IPS DF 19.7 (cell line): ENCODE measurements around the gene PLP2.
"Not testable (repeated sequence)": the region's sequence is repeated elsewhere in the genome, so short reads cannot be mapped to it uniquely, and the experiment has no call there.

ENCODE experiments used
- DNase-seq: peaks from one replicate; pipeline ENCODE4 v3.0.0-alpha.2; 2013; ENCODE audit warnings: low read depth, low spot score

Gene PLP2

DNA sequence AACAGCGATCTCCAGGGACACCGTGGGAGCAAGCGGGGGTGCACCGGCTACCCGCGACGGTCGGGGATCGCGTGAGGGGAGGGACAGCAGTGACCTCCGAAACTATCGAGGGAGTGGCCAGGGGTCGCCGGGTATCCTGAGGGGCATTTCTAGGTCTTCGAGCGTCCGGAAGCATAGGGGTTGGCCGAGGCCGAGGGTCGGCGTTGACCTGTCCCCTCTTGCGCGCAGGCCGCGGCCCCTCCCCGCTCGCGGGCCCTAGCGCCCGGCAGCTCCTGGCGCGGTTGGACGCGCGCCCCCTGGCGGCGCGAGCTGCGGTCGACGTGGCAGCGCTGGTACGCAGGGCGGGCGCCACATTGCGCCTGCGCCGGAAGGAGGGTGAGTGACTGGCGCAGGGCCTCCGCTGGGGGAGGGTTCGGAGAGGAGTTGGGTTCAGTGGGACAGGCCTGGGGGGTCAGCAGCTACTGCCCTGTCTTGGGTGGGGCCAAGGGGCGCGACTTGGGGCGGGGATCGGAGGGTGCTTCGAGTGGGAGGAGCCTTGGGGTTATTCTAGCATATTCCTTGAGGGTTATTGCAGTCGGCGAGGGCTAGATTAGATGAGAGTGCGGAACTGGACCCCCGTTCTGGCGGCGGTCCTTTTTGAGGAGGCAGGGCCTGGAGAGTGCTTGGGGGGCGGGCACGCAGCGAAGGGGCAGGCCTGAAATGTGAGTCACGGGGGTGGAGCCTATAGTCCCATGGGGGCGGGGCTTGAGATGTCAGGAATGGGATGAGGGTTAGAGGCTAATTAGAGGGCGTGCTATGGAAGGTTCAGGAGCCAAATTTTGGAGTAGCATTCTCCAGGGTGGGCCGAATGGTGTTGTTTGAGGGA lies 7.9 kb upstream of the PLP2 start:
- DNase-seq: no peak

DNA sequence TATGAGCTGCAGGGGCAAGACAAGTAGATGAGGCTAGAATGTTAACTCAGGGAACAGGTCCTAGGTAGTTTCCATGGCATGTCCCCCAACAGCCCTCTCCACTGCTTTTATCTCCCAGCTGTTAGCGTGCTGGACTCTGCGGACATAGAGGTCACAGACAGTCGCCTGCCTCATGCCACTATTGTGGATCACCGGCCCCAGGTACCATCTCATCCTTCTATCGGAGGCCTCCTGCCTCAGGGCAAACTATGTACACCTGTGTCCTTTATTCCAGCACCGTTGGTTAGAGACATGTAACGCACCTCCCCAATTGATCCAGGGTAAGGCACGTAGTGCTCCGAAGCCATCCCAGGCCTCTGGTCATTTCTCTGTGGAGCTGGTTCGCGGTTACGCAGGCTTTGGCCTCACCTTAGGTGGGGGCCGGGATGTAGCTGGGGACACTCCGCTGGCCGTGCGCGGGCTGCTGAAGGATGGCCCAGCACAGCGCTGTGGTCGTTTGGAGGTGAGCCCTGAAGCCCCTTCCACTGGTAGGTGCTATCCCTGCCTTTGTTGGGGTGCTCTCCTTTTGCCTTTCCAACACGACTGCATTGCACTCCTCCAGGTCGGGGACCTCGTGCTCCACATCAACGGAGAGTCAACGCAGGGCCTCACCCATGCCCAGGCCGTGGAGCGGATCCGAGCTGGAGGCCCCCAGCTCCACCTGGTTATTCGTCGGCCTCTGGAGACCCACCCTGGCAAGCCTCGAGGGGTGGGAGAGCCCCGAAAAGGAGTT lies 6.9 kb upstream of the PLP2 start:
- no peak for DNase-seq

- DNase-seq: no peak
Observed at GRCh38 chrX:49165901-49166881, 5.5 kb upstream of the PLP2 start.

- no peak for DNase-seq
Observed at GRCh38 chrX:49166914-49167739, 4.6 kb upstream of the PLP2 start.

- no peak for DNase-seq
Observed at GRCh38 chrX:49167740-49168108, 4.0 kb upstream of the PLP2 start.

- no peak for DNase-seq
Observed at GRCh38 chrX:49172280-49172780, 632 bp downstream of the PLP2 start.

DNA sequence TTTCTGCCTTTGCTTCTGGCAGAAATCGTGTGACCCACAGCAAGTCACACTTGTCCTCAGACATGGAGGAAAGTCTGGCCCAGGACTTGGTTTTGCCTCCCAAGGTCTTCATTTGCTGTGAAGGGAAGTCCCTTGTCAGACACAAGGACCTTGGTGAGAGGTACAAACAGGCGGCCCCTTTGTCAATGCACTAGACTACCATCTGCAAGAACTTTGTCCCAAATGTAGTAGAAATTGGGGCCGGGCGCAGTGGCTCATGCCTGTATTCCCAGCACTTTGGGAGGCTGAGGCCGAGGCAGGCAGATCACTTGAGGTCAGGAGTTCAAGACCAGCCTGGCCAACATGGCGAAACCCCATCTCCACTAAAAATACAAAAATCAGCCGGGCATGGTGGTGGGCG lies 1.8 kb downstream of the PLP2 start:
- not testable (repeated sequence) for DNase-seq

- no peak for DNase-seq
Observed at GRCh38 chrX:49174723-49175122, 3.0 kb downstream of the PLP2 start.

- no peak for DNase-seq
Observed at GRCh38 chrX:49175435-49176274, 4.0 kb downstream of the PLP2 start.

GRCh38 chrX:49176421-49177326 lies 5.0 kb downstream of the PLP2 start:
- DNase-seq: no peak

DNA sequence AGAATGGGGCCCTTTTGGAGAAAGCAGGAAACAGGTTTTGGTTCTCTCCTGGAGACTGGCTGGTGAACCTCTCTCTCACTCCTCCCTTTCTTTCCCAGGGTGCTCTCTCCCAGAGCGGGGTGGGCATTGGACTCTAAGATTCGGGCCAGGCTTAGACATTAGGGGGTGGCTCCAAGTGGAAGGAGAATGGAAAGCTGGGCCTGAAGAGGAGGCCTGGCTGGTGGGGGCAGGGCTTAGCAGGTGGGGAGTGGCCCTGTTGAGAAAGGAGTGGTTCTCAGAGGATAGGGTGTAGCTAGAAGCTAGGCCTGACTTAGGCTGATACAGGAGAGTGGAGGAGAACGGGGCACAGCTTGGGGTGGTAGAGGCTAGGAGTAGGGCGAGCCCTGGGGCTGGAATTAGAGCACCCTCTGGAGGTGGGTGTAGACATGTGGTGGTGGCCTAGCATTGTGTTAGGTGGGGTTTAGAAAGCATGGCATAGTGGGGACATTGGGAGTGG lies 5.7 kb downstream of the PLP2 start:
- DNase-seq: no peak

DNA sequence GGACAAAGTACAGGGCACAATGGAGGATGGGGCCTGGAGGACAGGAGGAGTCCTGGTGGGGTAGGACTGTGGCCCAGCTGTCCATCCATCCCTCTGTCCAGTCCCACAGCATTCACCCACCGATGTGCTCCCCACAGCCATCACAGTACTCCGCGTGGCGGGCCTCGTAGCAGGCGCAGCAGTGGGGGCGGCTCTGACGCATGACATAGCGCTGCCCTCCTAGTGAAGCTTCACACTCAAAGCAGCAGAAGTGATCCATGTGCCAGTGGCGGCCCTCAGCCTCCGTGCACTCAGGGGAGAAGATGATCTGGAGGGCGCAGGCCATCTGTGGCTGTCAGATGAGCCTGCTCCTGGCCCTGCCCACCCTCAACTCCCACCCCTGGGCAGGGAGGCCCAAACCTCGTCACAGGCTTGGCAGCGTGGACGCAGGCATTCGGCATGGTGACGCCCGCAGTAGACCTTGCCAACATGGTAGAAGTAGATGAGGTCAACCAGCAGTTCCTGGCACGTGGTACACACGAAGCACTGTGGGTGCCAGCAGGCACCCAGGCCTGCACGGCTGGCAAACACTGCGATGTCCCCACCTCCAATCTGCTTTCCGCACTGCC lies 6.3 kb downstream of the PLP2 start:
- DNase-seq: no peak

DNA sequence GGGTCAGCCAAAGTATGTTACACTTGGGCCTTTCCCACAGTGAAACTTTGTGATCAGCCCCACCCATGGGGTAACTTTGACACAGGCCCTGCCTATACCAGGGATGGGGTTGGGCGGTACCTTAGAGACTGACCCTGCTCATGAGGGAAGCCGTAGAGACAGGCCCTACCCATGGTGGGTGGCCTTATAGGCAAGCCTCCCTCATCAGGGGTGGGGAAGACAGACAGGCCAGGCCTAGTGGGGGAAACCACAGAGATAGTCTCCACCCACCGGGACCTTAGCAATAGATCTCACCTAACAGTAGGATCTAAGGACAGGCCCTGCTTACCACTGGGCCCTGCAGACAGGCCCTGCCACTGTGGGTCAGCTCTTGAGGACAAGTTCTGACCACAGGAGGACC lies 6.8 kb downstream of the PLP2 start:
- no peak for DNase-seq

DNA sequence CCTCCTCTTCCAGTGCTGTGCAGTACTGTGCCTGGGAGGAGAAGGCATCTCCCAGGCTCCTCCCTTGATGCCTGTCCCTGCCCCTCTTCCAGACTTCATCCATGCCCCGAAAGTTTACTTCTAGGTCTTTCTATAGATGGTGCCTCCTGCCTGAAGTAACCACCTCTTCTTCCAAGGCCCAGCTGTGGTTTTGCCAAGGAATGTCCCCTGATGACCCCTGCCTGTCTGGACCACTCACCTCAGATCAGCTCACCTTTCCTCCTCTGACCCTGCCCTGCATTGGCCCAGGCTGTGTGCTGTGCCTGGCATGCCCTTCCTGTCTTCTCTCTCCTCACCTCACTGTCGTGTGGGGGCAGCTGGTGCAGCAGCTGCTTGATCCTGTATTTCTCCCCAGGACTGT lies 7.7 kb downstream of the PLP2 start:
- DNase-seq: no peak

- no peak for DNase-seq
Observed at GRCh38 chrX:49183701-49184281, 12.1 kb downstream of the PLP2 start.

DNA sequence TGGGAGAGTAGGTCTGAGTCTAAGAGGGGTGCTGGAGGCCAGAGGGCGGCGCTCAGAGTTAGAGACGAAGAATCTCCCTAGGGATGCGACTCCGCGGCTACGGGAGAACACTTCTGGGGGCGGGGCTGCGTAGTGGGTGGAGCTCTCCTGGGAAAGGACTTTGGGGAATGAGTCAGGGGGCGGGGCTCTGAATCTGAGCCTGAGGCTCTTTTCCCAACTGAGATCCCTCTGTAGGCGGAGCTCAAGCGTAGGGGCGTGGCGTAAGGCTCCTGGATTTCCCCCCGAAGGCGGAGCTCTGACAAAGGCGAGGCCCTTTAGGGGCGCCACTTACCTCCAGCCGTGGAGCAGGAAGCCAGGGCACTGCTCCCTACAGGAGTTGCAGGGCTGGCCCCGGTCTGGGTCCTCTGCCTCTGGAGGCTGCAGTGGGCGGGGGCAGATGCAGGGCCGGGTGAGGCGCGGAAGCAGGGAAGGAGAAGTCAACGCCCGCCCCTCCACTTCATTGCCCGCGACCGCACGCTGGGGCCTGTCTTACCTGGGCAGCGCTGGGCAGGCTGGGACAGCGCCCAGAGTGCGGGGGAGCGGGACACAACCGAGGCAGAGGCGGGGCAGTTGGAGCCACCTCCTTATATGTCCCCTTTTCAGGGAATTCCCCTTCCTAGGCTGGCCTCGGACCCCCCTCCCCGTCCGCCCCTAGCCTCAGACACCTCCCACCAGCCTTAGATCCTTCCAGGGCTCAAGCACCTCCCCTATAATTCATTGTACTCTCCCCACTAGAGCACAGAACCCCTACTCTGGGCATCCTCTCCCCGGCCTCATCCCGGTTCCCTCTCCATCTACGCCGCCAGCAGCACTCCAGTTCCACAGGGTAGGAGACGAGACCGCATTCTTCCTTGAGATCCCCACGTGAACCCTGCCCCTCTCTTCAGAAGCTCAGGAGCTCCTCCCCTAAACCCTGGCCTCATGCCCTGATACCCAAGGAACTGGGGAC lies 12.9 kb downstream of the PLP2 start:
- no peak for DNase-seq
